Calu3 (cell line): ENCODE data around the gene KCNJ12. TPM values are rescaled to one million over a fixed set of nuclear protein-coding genes. Genes with fewer than 3 reads are reported as not detected.
"Not testable (repeated sequence)": the region's sequence is repeated elsewhere in the genome, so short reads cannot be mapped to it uniquely, and the experiment has no call there.

Source experiments
- BruUV-seq: library from RNA; stranded (reverse); fragments of 400-500 nt; replicated peaks from 2 replicates; lab custom pipeline; 2021; lab: Mats Ljungman, UMichigan
- CTCF ChIA-PET: fragments of 300-600 bp; sonication (Branson Sonifier 250); formaldehyde crosslinking; loops from one replicate; lab custom pipeline; 2022; ENCODE audit warnings: antibody characterized with exemption; lab: Charles Lee
- DNase-seq: peaks from one replicate; pipeline ENCODE4 v3.0.0; 2022
- H3K27ac Mint-ChIP-seq: one replicate; pipeline ENCODE4 v1.8.0; 2022; ENCODE audit warnings: mixed read lengths; ENCODE audit not compliant: unreplicated experiment
- H3K27me3 Mint-ChIP-seq: one replicate; pipeline ENCODE4 v1.8.0; 2022; ENCODE audit warnings: mixed read lengths; ENCODE audit not compliant: unreplicated experiment
- H3K36me3 Mint-ChIP-seq: one replicate; pipeline ENCODE4 v1.8.0; 2022; ENCODE audit warnings: mild to moderate bottlenecking, moderate library complexity, mixed read lengths; ENCODE audit not compliant: insufficient read depth, unreplicated experiment
- H3K4me1 Mint-ChIP-seq: one replicate; pipeline ENCODE4 v1.8.0; 2022; ENCODE audit warnings: mild to moderate bottlenecking, low read depth, mixed read lengths; ENCODE audit not compliant: unreplicated experiment
- H3K4me3 Mint-ChIP-seq: one replicate; pipeline ENCODE4 v1.8.0; 2022; ENCODE audit warnings: mild to moderate bottlenecking, low read depth, moderate library complexity, mixed read lengths; ENCODE audit not compliant: unreplicated experiment
- H3K9me3 Mint-ChIP-seq: one replicate; pipeline ENCODE4 v1.8.0; 2022; ENCODE audit warnings: low read depth, mixed read lengths; ENCODE audit not compliant: unreplicated experiment
- intact Hi-C: fragments of 100-400 bp; cut with micrococcal nuclease; formaldehyde crosslinking; loops from one replicate; pipeline ENCODE4 v1.10.0; 2022; ENCODE audit not compliant: unreplicated experiment
- total RNA-seq: library from RNA; stranded (reverse); gene quantifications from 2 replicates; pipeline ENCODE4 v1.2.3, GENCODE V29; 2022

The KCNJ12 gene
- total RNA-seq, 1 experiment from 2014 or later, result not detected

- DNase-seq, BruUV-seq, CTCF ChIA-PET, intact Hi-C loops, H3K27ac Mint-ChIP-seq, H3K4me3 Mint-ChIP-seq, H3K9me3 Mint-ChIP-seq, H3K4me1 Mint-ChIP-seq, H3K36me3 Mint-ChIP-seq: not testable (repeated sequence)
- H3K27me3 Mint-ChIP-seq, result peaks cover 32% of the 10 kb centered on the region
These were observed 53.9 kb downstream of the KCNJ12 start for GRCh38 chr17:21429921-21430628.

GRCh38 chr17:21433971-21434370 is 57.8 kb downstream of the KCNJ12 start:
- H3K27me3 Mint-ChIP-seq, result peaks cover 33% of the 10 kb centered on the region
- H3K4me3 Mint-ChIP-seq, H3K36me3 Mint-ChIP-seq, H3K27ac Mint-ChIP-seq, H3K9me3 Mint-ChIP-seq, CTCF ChIA-PET, H3K4me1 Mint-ChIP-seq, DNase-seq, BruUV-seq, intact Hi-C loops: not testable (repeated sequence)

- H3K27me3 Mint-ChIP-seq, result peaks cover 23% of the 10 kb centered on the region
- CTCF ChIA-PET, result not testable (repeated sequence)
These were observed 58.8 kb downstream of the KCNJ12 start for GRCh38 chr17:21434976-21435375.

GRCh38 chr17:21436481-21436880 is 60.3 kb downstream of the KCNJ12 start:
- H3K36me3 Mint-ChIP-seq, CTCF ChIA-PET, intact Hi-C loops, H3K4me3 Mint-ChIP-seq, DNase-seq, H3K27ac Mint-ChIP-seq, H3K4me1 Mint-ChIP-seq, BruUV-seq, H3K9me3 Mint-ChIP-seq: not testable (repeated sequence)
- H3K27me3 Mint-ChIP-seq, result peaks cover 20% of the 10 kb centered on the region

More at GRCh38 chr17:21434976-21435375, 58.8 kb downstream of the KCNJ12 start:
- intact Hi-C loops, DNase-seq, H3K4me3 Mint-ChIP-seq, H3K36me3 Mint-ChIP-seq, H3K4me1 Mint-ChIP-seq, H3K9me3 Mint-ChIP-seq, BruUV-seq, H3K27ac Mint-ChIP-seq: not testable (repeated sequence)

GRCh38 chr17:21436883-21437836 is 61.0 kb downstream of the KCNJ12 start:
- BruUV-seq, H3K9me3 Mint-ChIP-seq, H3K4me1 Mint-ChIP-seq, H3K27ac Mint-ChIP-seq, intact Hi-C loops, DNase-seq, H3K4me3 Mint-ChIP-seq, CTCF ChIA-PET, H3K36me3 Mint-ChIP-seq: not testable (repeated sequence)
- H3K27me3 Mint-ChIP-seq, result peaks cover 20% of the 10 kb centered on the region

- H3K9me3 Mint-ChIP-seq, H3K4me3 Mint-ChIP-seq, CTCF ChIA-PET, H3K27ac Mint-ChIP-seq, DNase-seq, H3K4me1 Mint-ChIP-seq, intact Hi-C loops, BruUV-seq, H3K36me3 Mint-ChIP-seq: not testable (repeated sequence)
- peaks cover 20% of the 10 kb centered on the region for H3K27me3 Mint-ChIP-seq
These were observed 62.3 kb downstream of the KCNJ12 start for GRCh38 chr17:21438316-21439014.

GRCh38 chr17:21439015-21439336 is 62.8 kb downstream of the KCNJ12 start:
- H3K27ac Mint-ChIP-seq, intact Hi-C loops, CTCF ChIA-PET, BruUV-seq, H3K36me3 Mint-ChIP-seq, H3K9me3 Mint-ChIP-seq, DNase-seq, H3K4me3 Mint-ChIP-seq, H3K4me1 Mint-ChIP-seq: not testable (repeated sequence)
- H3K27me3 Mint-ChIP-seq, result peaks cover 20% of the 10 kb centered on the region
